ENCODE measurements around the gene ROCK2.

GRCh38 chr2:11325961-11326676, 18.3 kb downstream of the ROCK2 start:
- TF ChIP-seq EP300 (IDR thresholded peaks at IDR 0.05; ENCODE audit: borderline replicate concordance in 1 of 2, low read depth in 1 of 2, low read length in 1 of 2): no peak
- TF ChIP-seq CTCF (IDR thresholded peaks at IDR 0.05): no peak
- TF ChIP-seq USF2 (IDR thresholded peaks at IDR 0.05; ENCODE audit: borderline replicate concordance, low read depth, low read length): no peak
- no peak for TF ChIP-seq GATA2 (CRISPR knock-in tag; IDR thresholded peaks at IDR 0.05)
- no peak for TF ChIP-seq TAF1 (IDR thresholded peaks at IDR 0.05; ENCODE audit: borderline replicate concordance, low read depth, low read length)
- TF ChIP-seq, protein P1, sequence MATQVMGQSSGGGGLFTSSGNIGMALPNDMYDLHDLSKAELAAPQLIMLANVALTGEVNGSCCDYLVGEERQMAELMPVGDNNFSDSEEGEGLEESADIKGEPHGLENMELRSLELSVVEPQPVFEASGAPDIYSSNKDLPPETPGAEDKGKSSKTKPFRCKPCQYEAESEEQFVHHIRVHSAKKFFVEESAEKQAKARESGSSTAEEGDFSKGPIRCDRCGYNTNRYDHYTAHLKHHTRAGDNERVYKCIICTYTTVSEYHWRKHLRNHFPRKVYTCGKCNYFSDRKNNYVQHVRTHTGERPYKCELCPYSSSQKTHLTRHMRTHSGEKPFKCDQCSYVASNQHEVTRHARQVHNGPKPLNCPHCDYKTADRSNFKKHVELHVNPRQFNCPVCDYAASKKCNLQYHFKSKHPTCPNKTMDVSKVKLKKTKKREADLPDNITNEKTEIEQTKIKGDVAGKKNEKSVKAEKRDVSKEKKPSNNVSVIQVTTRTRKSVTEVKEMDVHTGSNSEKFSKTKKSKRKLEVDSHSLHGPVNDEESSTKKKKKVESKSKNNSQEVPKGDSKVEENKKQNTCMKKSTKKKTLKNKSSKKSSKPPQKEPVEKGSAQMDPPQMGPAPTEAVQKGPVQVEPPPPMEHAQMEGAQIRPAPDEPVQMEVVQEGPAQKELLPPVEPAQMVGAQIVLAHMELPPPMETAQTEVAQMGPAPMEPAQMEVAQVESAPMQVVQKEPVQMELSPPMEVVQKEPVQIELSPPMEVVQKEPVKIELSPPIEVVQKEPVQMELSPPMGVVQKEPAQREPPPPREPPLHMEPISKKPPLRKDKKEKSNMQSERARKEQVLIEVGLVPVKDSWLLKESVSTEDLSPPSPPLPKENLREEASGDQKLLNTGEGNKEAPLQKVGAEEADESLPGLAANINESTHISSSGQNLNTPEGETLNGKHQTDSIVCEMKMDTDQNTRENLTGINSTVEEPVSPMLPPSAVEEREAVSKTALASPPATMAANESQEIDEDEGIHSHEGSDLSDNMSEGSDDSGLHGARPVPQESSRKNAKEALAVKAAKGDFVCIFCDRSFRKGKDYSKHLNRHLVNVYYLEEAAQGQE (IDR thresholded peaks at IDR 0.05; ENCODE audit: low read depth, low read length): no peak
- no peak for TF ChIP-seq JUND (IDR thresholded peaks at IDR 0.05)
- no peak for TF ChIP-seq SMC3 (IDR thresholded peaks at IDR 0.05; ENCODE audit: low read depth, low read length)
- TF ChIP-seq EZH2phosphoT487 (IDR thresholded peaks at IDR 0.05; ENCODE audit: borderline replicate concordance, low read depth): no peak
- TF ChIP-seq MXI1 (IDR thresholded peaks at IDR 0.05; ENCODE audit: low read depth, low read length): no peak
- TF ChIP-seq TEAD4 (IDR thresholded peaks at IDR 0.05; ENCODE audit: borderline replicate concordance, insufficient read depth): no peak

Data from SK-N-SH (cell line).